Gastroesophageal sphincter (tissue), 4 donors: Measurements from ENCODE around the gene NDUFAF5. TPM values are rescaled to one million over a fixed set of nuclear protein-coding genes. Genes with fewer than 3 reads are reported as not detected.

ENCODE experiments used
- ATAC-seq: fragments of 150-250 bp; one replicate; pipeline ENCODE4 v1.9.1; 2016; ENCODE audit warnings: mild to moderate bottlenecking, moderate library complexity
- H3K27ac ChIP-seq, 4 donors: fragments of 200-600 bp; sonication (generic) in 3 of 4; 1 replicate in 3 of 4; 2 replicates in 1 of 4; pipeline ENCODE4 v1.5.1; 2016 to 2019
- H3K27me3 ChIP-seq: fragments of 200-600 bp; sonication (generic); one replicate; pipeline ENCODE4 v1.5.1; 2019
- H3K36me3 ChIP-seq, 2 donors: fragments of 200-600 bp; sonication (generic); one replicate each; pipeline ENCODE4 v1.5.1; 2019; ENCODE audit warnings: control low read depth in 1 of 2
- H3K4me1 ChIP-seq, 3 donors: fragments of 200-600 bp; sonication (generic); 1 replicate in 2 of 3; 2 replicates in 1 of 3; pipeline ENCODE4 v1.5.1; 2016 to 2019; ENCODE audit warnings: control low read depth in 2 of 3
- H3K4me3 ChIP-seq, 2 donors: fragments of 200-600 bp; sonication (generic); one replicate each; pipeline ENCODE4 v1.5.1; 2019; ENCODE audit warnings: mild to moderate bottlenecking in 1 of 2, moderate library complexity in 1 of 2
- H3K9me3 ChIP-seq, 3 donors: fragments of 200-600 bp; sonication (generic); one replicate each; pipeline ENCODE4 v1.5.1; 2017 to 2019; ENCODE audit warnings: control low read depth in 2 of 3
- CTCF ChIP-seq, 4 experiments: fragments of 200-600 bp in 2 of 4; fragments of 450-650 bp in 2 of 4; sonication (generic) in 1 of 4; IDR thresholded peaks; one replicate each; pipeline ENCODE4 v1.5.1; 2017 to 2019; ENCODE audit warnings: antibody characterized with exemption in 4 of 4, mild to moderate bottlenecking in 2 of 4, moderate library complexity in 2 of 4
- EP300 ChIP-seq: sonication (generic); formaldehyde crosslinking; IDR thresholded peaks from one replicate; pipeline ENCODE4 v1.6.1; 2017; ENCODE audit warnings: antibody characterized with exemption, mild to moderate bottlenecking
- POLR2A ChIP-seq, 2 donors: fragments of 450-650 bp; IDR thresholded peaks; one replicate each; pipeline ENCODE4 v1.6.1; 2017; ENCODE audit warnings: antibody characterized with exemption in 2 of 2, mild to moderate bottlenecking in 2 of 2, moderate library complexity in 1 of 2
- POLR2AphosphoS5 ChIP-seq: sonication (generic); formaldehyde crosslinking; IDR thresholded peaks from one replicate; pipeline ENCODE4 v1.6.1; 2017; ENCODE audit warnings: antibody characterized with exemption
- WGBS, 2 donors: methylation state at CpG; one replicate each; pipeline ENCODE4 v1.1.5; 2018; ENCODE audit warnings: low coverage in 1 of 2; 5-methylcytosine and 5-hydroxymethylcytosine counted together
- total RNA-seq, 4 donors: library from RNA; depleted of rRNA; stranded (reverse); fragments of >200 nt; gene quantifications; one replicate each; pipeline ENCODE4 v1.1.0, GENCODE V29; 2016

Gene NDUFAF5
- total RNA-seq, 4 donors from 2014 or later: 11.3 to 38.8 (median 13.8) TPM

- Histone ChIP-seq H3K4me1 (no peaks in the 10 kb centered on the region), H3K9me3 (no peaks in the 10 kb centered on the region), H3K36me3 (peaks cover 17 to 97% of the 10 kb centered on the region in 2 donors), H3K27me3 (no peaks in the 10 kb centered on the region), H3K4me3 (no peak overlapping the region), H3K27ac (no peak overlapping the region)
- TF ChIP-seq POLR2AphosphoS5: no peak
- ATAC-seq: no peak
Observed at GRCh38 chr20:13810446-13810845, 25.6 kb downstream of the NDUFAF5 start.

- H3K4me1 ChIP-seq: no peaks in the 10 kb centered on the region
- no peak for TF ChIP-seq EP300
- no peak for TF ChIP-seq POLR2A (IDR thresholded peaks at IDR 0.05)
- H3K9me3 ChIP-seq: no peaks in the 10 kb centered on the region
- H3K4me3 ChIP-seq: no peak overlapping the region
- H3K27ac ChIP-seq: no peak overlapping the region
- ATAC-seq: no peak
- H3K36me3 ChIP-seq: peaks cover 16 to 97% of the 10 kb centered on the region in 2 donors
- no peaks in the 10 kb centered on the region for H3K27me3 ChIP-seq
- WGBS, 2 donors: 70 to 81% methylated on average over 3 of the region's 3 CpGs
Observed at GRCh38 chr20:13813910-13814309, 29.1 kb downstream of the NDUFAF5 start.

GRCh38 chr20:13814672-13815071, 29.8 kb downstream of the NDUFAF5 start:
- Histone ChIP-seq H3K36me3 (peaks cover 9 to 89% of the 10 kb centered on the region in 2 donors), H3K9me3 (no peaks in the 10 kb centered on the region), H3K4me3 (no peak overlapping the region), H3K27ac (no peak overlapping the region), H3K27me3 (no peaks in the 10 kb centered on the region), H3K4me1 (no peaks in the 10 kb centered on the region)
- WGBS, 2 donors: 87 to 94% methylated on average over 3 to 4 of the region's 4 CpGs
- no peak for ATAC-seq
- TF ChIP-seq POLR2AphosphoS5 (no peak), CTCF (IDR thresholded peaks at IDR 0.05) (no peak), POLR2A (IDR thresholded peaks at IDR 0.05) (no peak), EP300 (no peak)

- WGBS, 2 donors: 57 to 61% methylated on average over 3 of the region's 3 CpGs
- Histone ChIP-seq H3K27me3 (no peaks in the 10 kb centered on the region), H3K4me3 (no peak overlapping the region), H3K36me3 (peaks cover 3 to 68% of the 10 kb centered on the region in 2 donors), H3K9me3 (peaks cover 0 to 5% (median 0%) of the 10 kb centered on the region in 3 donors), H3K27ac (peak overlapping the region in 1 of 4 donors; percentile 17), H3K4me1 (no peaks in the 10 kb centered on the region)
- no peak for TF ChIP-seq POLR2AphosphoS5
- TF ChIP-seq CTCF (IDR thresholded peaks at IDR 0.05): no peak
- TF ChIP-seq POLR2A (IDR thresholded peaks at IDR 0.05): no peak
- no peak for TF ChIP-seq EP300
- no peak for ATAC-seq
Observed at GRCh38 chr20:13816757-13817156, 31.9 kb downstream of the NDUFAF5 start.

- no peak for TF ChIP-seq EP300
- TF ChIP-seq POLR2AphosphoS5: no peak
- no peak for TF ChIP-seq POLR2A (IDR thresholded peaks at IDR 0.05)
- no peak overlapping the region for H3K27ac ChIP-seq
- H3K36me3 ChIP-seq: peaks cover 3 to 62% of the 10 kb centered on the region in 2 donors
- H3K4me3 ChIP-seq: no peak overlapping the region
- ATAC-seq: no peak
- H3K9me3 ChIP-seq: peaks cover 0 to 5% (median 0%) of the 10 kb centered on the region in 3 donors
- no peaks in the 10 kb centered on the region for H3K4me1 ChIP-seq
- H3K27me3 ChIP-seq: no peaks in the 10 kb centered on the region
Observed at GRCh38 chr20:13817342-13817741, 32.5 kb downstream of the NDUFAF5 start.

- Histone ChIP-seq H3K36me3 (peaks cover 3 to 35% of the 10 kb centered on the region in 2 donors), H3K4me3 (no peak overlapping the region), H3K27ac (peak overlapping the region in 1 of 4 donors; percentile 4), H3K27me3 (no peaks in the 10 kb centered on the region), H3K9me3 (peaks cover 0 to 5% (median 0%) of the 10 kb centered on the region in 3 donors), H3K4me1 (no peaks in the 10 kb centered on the region)
- TF ChIP-seq POLR2A (IDR thresholded peaks at IDR 0.05) (no peak), CTCF (IDR thresholded peaks at IDR 0.05) (peak; percentile 61 to 79 (median 74)), EP300 (no peak), POLR2AphosphoS5 (no peak)
- ATAC-seq: peak; percentile 58
- 29 to 30% methylated on average over 5 of the region's 5 CpGs for WGBS, 2 donors
Observed at GRCh38 chr20:13819885-13820645, 35.2 kb downstream of the NDUFAF5 start.
